GM10847 (cell line): Measurements from ENCODE around the gene FSTL5.

Experiments
- POLR2A ChIP-seq: IDR thresholded peaks from 2 replicates; pipeline ENCODE4 v1.6.1; 2011; ENCODE audit not compliant: insufficient read length; ENCODE audit errors: extremely low read depth

The FSTL5 gene

GRCh38 chr4:162117051-162117450 is 46.7 kb downstream of the FSTL5 start:
- TF ChIP-seq POLR2A, result no peak

DNA sequence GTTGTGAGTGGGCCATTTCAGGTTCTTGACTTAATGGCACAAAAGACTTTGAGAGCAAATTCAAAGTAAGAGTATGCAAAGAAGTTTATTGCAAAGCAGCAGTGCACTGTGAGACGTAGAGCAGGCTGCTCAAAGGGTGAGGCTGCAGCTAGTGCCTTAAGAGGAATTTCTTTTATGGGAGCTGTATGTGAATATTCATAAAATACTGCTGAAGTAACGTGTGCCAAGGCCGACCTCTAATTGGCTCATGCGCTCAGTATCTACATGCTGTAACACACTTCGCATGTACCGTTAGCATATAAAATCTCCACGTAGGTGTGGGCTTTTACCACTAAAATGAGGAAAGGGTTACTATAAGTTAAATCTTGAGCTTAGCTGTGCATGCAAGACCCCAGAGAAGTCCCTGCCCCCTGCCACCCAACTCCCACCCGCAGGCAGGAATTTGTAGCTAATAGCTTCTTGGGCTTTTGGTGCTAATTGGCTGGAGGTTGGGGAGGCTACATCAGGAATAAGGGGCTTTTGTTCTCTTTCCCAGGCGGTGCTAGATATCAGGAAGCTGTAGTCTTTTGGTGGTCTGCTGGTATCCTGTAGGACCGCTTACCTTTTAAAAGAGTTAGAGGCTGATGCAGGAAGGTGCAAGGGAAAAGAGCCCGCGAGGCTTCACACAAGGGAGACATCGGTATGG is 47.6 kb downstream of the FSTL5 start:
- no peak for TF ChIP-seq POLR2A

GRCh38 chr4:162115333-162115732 is 48.5 kb downstream of the FSTL5 start:
- TF ChIP-seq POLR2A, result no peak

GRCh38 chr4:162111078-162111477 is 52.7 kb downstream of the FSTL5 start:
- no peak for TF ChIP-seq POLR2A

DNA sequence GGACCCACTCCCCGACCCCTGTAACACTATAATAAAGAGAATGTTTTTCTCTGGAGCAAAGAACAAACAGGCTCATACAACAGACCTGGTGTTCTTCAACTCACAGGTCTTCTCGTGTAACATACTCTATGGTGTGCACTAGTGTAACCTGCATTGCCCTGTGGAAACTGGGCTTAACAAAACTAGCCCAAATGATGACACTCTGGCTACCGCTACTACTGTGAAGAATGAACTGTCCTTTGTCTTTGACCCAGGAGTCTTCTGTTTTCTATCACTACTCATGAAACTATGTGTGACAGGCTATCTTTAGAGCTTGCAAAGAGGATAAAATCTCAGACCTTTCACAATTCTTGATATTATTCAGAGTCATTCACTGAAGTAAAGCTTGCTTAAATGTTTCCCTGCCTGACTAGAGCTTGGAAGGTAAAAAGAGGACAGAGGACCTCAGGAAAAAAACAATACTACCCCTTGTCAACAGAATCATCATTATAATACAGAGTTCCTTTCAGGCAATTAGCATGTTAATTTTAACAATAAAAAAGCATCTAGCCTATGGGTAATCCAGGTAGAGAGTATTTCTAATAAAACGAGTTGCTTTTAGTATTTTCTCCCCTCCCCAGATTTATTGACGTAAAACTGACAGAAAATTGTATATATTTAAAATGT is 59.2 kb downstream of the FSTL5 start:
- TF ChIP-seq POLR2A, result no peak

DNA sequence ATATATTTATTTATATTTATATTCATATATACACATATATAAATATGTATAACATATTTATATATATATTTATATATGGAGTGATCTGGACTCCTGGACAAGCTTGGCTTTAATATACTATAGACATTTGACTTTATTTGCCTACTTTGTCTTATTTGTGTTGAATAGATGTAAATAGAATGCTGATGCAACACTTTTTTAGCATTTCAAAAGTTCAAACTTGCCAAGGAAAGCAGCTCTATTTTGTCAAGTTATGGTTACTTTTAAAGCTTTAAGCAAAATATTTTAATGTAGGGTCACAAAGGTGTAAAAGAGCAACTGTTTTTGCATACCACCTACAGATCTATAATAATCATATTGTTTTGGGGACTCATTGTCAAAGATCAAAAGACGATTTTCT is 61.1 kb downstream of the FSTL5 start:
- no peak for TF ChIP-seq POLR2A

GRCh38 chr4:162101337-162101736 is 62.5 kb downstream of the FSTL5 start:
- TF ChIP-seq POLR2A, result no peak

DNA sequence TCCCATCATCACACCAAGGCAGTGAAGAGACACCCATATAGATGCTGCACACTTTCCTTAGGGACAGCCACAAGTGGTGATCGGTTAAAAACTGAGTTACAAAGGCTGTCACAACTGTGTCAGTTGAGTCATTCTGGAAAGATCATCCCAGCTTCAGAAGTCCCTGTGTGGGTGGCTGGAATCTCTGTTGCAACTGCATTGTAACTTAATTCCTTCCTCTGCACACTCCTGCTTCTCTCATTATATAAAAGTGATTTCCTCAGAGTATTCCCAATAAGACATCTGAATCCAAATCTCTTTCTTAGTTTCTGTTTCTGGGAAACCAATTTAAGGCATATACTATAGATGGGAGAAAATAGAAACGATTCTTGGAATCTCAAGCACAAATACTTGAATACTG is 88.1 kb downstream of the FSTL5 start:
- TF ChIP-seq POLR2A, result no peak

- no peak for TF ChIP-seq POLR2A
Observed at GRCh38 chr4:162061214-162061613, 102.6 kb downstream of the FSTL5 start.

GRCh38 chr4:162059656-162060055 is 104.1 kb downstream of the FSTL5 start:
- TF ChIP-seq POLR2A, result no peak

DNA sequence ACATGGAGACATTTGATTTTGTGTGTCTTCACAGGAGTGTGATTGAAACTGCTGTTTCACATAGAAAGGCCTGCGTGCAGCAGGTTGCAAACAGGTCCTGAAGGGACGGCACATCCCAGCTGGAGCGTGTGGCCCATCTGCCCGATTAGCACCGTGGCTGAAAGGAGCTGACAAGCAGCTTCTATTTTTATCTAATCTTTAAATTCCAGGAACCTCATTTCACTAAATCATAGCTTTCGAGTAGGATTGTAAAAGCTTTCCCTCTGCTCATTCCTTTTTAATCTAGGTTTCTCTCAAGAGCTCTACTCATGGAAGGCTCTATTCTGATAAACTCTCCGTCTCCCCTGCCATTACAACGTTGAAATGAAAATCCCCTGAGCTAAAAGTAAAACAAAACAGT is 106.8 kb downstream of the FSTL5 start:
- no peak for TF ChIP-seq POLR2A

DNA sequence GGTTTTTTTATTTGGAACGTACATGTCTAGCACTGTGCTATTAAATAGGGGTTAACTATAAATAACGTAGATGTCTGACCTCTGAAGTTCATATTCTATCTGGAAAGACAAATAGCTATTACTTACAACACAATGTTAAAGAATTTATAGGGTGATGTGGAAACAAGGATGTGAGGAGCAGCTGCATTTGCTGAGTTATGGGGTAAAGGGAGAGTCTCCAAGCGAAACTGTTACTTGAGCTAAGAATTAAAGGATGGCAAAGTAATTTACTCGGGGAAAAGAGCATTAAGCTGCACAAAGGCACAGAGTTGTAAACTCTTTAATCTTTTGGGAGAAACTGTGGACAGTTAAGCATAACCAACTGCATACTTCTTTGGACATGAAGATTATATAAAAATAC is 117.7 kb downstream of the FSTL5 start:
- no peak for TF ChIP-seq POLR2A

DNA sequence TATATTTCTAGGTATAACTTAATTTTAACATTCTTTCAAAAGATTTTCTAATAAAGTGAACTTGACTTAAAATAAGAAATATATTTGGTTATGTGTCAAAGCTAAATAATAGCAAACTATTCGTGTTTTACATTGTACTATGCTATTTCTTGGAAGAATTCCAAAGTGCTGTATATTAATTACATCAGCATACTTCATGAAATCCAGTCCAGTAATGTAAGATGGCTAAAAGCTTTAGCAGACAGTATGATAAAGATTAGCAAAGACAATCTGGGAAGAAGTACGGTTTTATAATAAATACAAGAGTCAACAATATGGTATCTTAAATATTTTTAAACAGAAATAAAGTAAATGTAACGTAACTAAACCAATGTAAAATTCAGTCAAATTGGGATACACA is 125.7 kb downstream of the FSTL5 start:
- TF ChIP-seq POLR2A, result no peak

DNA sequence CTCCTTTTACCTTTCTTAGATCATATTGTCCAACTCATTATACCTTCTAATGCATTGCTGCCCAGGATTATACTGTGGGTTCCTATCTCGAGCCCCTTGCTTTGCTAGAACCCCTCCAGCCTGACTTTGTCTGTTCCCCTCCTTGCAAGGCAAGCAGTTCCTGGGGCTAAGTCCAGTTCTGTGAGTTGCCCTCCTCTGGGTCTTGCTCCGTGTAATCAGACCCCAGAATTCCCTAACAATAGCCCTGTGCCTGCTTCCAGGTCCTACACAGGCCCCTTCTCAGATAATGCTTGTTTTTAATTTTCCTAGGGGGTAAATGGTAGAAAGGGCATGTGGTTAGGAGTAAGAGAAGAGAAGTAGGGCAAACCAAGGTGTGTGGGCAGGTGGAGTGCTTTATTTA is 145.9 kb downstream of the FSTL5 start:
- no peak for TF ChIP-seq POLR2A

GRCh38 chr4:162016991-162017390 is 146.8 kb downstream of the FSTL5 start:
- no peak for TF ChIP-seq POLR2A

DNA sequence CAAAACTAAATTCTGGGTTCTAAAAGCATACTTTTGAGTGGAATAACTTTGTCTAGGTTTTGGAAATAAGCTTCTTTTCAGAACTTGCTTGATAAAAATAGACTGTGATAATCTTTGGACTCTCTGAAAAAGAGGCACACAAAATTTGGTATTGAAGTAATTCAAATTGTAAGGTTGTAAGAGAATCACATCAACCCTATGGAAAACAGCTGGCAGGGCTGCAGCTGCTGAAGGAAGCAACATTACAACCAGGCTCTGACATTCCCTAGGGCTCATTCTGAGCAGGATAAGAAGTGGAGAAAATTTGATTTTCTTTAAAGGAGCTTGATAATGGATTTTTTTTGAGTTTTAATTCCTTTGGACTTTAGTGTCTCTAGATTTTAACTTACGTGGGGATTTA is 147.6 kb downstream of the FSTL5 start:
- TF ChIP-seq POLR2A, result no peak

DNA sequence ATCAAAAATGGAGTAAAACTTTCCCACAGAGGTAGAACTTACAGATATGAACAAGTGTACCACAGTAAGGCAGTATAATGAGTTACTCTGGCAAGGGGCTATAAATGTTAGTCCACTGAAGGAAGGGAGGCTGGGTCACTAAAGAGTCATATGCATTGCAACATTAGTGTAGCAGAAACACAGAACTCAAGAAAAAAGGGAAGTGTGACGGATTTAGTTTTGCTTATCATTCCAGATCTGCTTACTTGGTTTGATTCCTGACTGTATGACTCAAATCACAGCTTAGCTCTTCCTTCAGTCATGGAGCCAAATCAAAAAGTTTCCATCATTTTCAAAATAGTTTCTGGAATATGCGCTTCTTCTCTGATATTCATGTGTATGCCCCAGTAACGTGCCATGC is 148.7 kb downstream of the FSTL5 start:
- no peak for TF ChIP-seq POLR2A
